ENCODE data around the gene RELB. TPM values are rescaled to one million over a fixed set of nuclear protein-coding genes. Genes with fewer than 3 reads are reported as not detected.

The RELB gene
- total and polyA plus RNA-seq, 2 of the 4 experiments (the other 2 are of a cell fraction) = 5.0 to 17.2 TPM

DNA sequence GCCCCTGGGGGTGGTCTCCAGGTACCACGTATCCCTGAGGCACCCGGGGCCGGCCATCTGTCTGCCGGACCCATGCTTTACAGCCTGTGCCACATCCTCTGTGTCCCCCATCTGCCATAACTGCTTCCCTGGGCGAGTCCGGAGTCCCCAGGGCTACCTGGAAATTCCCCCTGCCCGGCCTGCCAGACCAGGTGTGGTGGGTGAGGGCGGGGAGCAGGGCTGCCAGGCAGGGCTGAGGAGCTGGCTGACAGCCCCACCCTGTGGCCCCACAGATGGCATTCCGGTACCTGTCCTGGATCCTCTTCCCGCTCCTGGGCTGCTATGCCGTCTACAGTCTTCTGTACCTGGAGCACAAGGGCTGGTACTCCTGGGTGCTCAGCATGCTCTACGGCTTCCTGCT, 10.3 kb upstream of the RELB start:
- no peak overlapping the region for H3K9ac ChIP-seq (ENCODE audit: low read depth, low read length)
- no peak for ATAC-seq (ENCODE audit: low read depth)
- no peaks in the 10 kb centered on the region for H3K27me3 ChIP-seq (ENCODE audit: control insufficient read depth, insufficient read depth, low read length)
- CTCF ChIA-PET = no interaction called here
- H4K5ac ChIP-seq (ENCODE audit: low read depth, low read length) = no peak overlapping the region
- WGBS, 2 experiments (ENCODE audit: extremely low coverage in 2 of 2, insufficient read length in 1 of 2) = 100% methylated on average over 3 of the region's 12 CpGs; no CpG with 5 or more reads in 1 of the 2 experiments
- no peak overlapping the region for H3K27ac ChIP-seq (ENCODE audit: insufficient read depth, low read length)
- TF ChIP-seq SMC3 (IDR thresholded peaks at IDR 0.05; ENCODE audit: low read depth, low read length) = no peak
- TF ChIP-seq MAFK (IDR thresholded peaks at IDR 0.05; ENCODE audit: low read depth, low read length) = no peak
- TF ChIP-seq RCOR1 (IDR thresholded peaks at IDR 0.05; ENCODE audit: insufficient replicate concordance, low read length) = no peak
- TF ChIP-seq CEBPB (IDR thresholded peaks at IDR 0.05; ENCODE audit: low read depth, low read length) = no peak
- TF ChIP-seq NFE2L2 (IDR thresholded peaks at IDR 0.05; ENCODE audit: low read depth, low read length) = no peak
- TF ChIP-seq, protein P1, sequence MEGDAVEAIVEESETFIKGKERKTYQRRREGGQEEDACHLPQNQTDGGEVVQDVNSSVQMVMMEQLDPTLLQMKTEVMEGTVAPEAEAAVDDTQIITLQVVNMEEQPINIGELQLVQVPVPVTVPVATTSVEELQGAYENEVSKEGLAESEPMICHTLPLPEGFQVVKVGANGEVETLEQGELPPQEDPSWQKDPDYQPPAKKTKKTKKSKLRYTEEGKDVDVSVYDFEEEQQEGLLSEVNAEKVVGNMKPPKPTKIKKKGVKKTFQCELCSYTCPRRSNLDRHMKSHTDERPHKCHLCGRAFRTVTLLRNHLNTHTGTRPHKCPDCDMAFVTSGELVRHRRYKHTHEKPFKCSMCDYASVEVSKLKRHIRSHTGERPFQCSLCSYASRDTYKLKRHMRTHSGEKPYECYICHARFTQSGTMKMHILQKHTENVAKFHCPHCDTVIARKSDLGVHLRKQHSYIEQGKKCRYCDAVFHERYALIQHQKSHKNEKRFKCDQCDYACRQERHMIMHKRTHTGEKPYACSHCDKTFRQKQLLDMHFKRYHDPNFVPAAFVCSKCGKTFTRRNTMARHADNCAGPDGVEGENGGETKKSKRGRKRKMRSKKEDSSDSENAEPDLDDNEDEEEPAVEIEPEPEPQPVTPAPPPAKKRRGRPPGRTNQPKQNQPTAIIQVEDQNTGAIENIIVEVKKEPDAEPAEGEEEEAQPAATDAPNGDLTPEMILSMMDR (conservative IDR thresholded peaks at IDR 0.05; ENCODE audit: low read depth, low read length) = no peak
- no peak for TF ChIP-seq POLR2A (IDR thresholded peaks at IDR 0.05; ENCODE audit: low read depth, low read length)
- no peak for TF ChIP-seq RAD21 (IDR thresholded peaks at IDR 0.05; ENCODE audit: low read length)
- no peak for TF ChIP-seq MXI1 (IDR thresholded peaks at IDR 0.05; ENCODE audit: borderline replicate concordance, low read depth, low read length)
- TF ChIP-seq, protein P2, sequence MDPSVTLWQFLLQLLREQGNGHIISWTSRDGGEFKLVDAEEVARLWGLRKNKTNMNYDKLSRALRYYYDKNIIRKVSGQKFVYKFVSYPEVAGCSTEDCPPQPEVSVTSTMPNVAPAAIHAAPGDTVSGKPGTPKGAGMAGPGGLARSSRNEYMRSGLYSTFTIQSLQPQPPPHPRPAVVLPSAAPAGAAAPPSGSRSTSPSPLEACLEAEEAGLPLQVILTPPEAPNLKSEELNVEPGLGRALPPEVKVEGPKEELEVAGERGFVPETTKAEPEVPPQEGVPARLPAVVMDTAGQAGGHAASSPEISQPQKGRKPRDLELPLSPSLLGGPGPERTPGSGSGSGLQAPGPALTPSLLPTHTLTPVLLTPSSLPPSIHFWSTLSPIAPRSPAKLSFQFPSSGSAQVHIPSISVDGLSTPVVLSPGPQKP (IDR thresholded peaks at IDR 0.05; ENCODE audit: borderline replicate concordance, low read depth, low read length) = no peak
- no peak for TF ChIP-seq CHD1 (IDR thresholded peaks at IDR 0.05; ENCODE audit: low read depth, low read length)
- TF ChIP-seq RFX5 (IDR thresholded peaks at IDR 0.05; ENCODE audit: low read depth, low read length) = no peak
- TF ChIP-seq, protein P3, sequence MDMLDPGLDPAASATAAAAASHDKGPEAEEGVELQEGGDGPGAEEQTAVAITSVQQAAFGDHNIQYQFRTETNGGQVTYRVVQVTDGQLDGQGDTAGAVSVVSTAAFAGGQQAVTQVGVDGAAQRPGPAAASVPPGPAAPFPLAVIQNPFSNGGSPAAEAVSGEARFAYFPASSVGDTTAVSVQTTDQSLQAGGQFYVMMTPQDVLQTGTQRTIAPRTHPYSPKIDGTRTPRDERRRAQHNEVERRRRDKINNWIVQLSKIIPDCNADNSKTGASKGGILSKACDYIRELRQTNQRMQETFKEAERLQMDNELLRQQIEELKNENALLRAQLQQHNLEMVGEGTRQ (IDR thresholded peaks at IDR 0.05; ENCODE audit: low read depth, low read length) = no peak
- no peak overlapping the region for H2BK15ac ChIP-seq (ENCODE audit: low read depth, low read length)
- H3K56ac ChIP-seq (ENCODE audit: extremely low read depth, insufficient read depth, low read length) = no peak overlapping the region
- intact Hi-C loops (cut with micrococcal nuclease) (no loop called here), dilution Hi-C loops (cut with HindIII; ENCODE audit: low sequenced_read_pairs, unreplicated experiment) (no loop called here), in situ Hi-C loops (cut with MboI; ENCODE audit: low sequenced_read_pairs) (no loop called here)
- no peak for DNase-seq
- H3K18ac ChIP-seq (ENCODE audit: low read depth, low read length) = no peak overlapping the region
- no peak overlapping the region for H2AFZ ChIP-seq (replicated peaks; ENCODE audit: low read length, poor library complexity)
- H3K23ac ChIP-seq (ENCODE audit: low read depth, low read length) = no peak overlapping the region
- H3K14ac ChIP-seq (replicated peaks; ENCODE audit: low read depth, low read length) = no peak overlapping the region
- no peak overlapping the region for H2BK20ac ChIP-seq (ENCODE audit: low read depth, low read length)
- no peak overlapping the region for H3K4me3 ChIP-seq (ENCODE audit: insufficient read depth, low read depth, low read length)
- POLR2A ChIA-PET (ENCODE audit: unreplicated experiment) = no interaction called here
- H3K9me3 ChIP-seq (ENCODE audit: control insufficient read depth, insufficient read depth, low read length) = no peaks in the 10 kb centered on the region
- BruUV-seq (replicated peaks) = no TSS peak
- H2AK5ac ChIP-seq (ENCODE audit: low read depth, low read length) = no peak overlapping the region
- H3K36me3 ChIP-seq (ENCODE audit: control insufficient read depth, insufficient read depth, low read length) = peaks cover 60% of the 10 kb centered on the region
- H3K4me1 ChIP-seq (ENCODE audit: control insufficient read depth, insufficient read depth, low read length) = no peaks in the 10 kb centered on the region
- no peak overlapping the region for H3K4ac ChIP-seq (ENCODE audit: low read depth, low read length)
- H3K4me2 ChIP-seq (ENCODE audit: low read depth, low read length) = no peak overlapping the region
- H4K8ac ChIP-seq (ENCODE audit: low read depth in 2 of 2, low read length in 2 of 2) = no peak overlapping the region
- no peak overlapping the region for H2AK9ac ChIP-seq (replicated peaks; ENCODE audit: low read depth, low read length, poor library complexity)
- no peak overlapping the region for H2BK5ac ChIP-seq (ENCODE audit: low read depth, low read length, poor library complexity, severe bottlenecking)
- H3K9me1 ChIP-seq (ENCODE audit: insufficient read depth, low read length) = peaks cover under 1% of the 10 kb centered on the region; the same call in 1 of the 2 replicates
- no peak overlapping the region for H2BK120ac ChIP-seq (ENCODE audit: low read depth, low read length)
- 0 out of 4 replicates have a peak, but pooled peaks cover 0 to 8% of the 10 kb centered on the region in 2 experiments for H3K79me1 ChIP-seq (ENCODE audit: low read depth in 1 of 2, low read length in 2 of 2)
- H4K20me1 ChIP-seq (ENCODE audit: insufficient read depth, low read length) = peaks cover 14% of the 10 kb centered on the region
- no peak overlapping the region for H4K91ac ChIP-seq (ENCODE audit: insufficient read depth, low read depth, low read length)

Data from IMR-90 (cell line).